ENCODE measurements around the gene CXCL5. TPM values are rescaled to one million over a fixed set of nuclear protein-coding genes. Genes with fewer than 3 reads are reported as not detected.

Gene CXCL5
- total RNA-seq, 1 donor from 2014 or later = 0.28 TPM

- Mint-ChIP-seq H3K4me3 (peak overlapping the region; percentile 91), H3K27ac (ENCODE audit: unreplicated experiment) (no peak overlapping the region), H3K9me3 (no peaks in the 10 kb centered on the region), H3K4me1 (peaks cover 16% of the 10 kb centered on the region), H3K36me3 (ENCODE audit: low read depth) (no peaks in the 10 kb centered on the region), H3K27me3 (ENCODE audit: low read depth) (peaks cover 49% of the 10 kb centered on the region)
- DNase-seq (ENCODE audit: low read depth, low spot score) = no peak
- TF ChIP-seq, protein P1, sequence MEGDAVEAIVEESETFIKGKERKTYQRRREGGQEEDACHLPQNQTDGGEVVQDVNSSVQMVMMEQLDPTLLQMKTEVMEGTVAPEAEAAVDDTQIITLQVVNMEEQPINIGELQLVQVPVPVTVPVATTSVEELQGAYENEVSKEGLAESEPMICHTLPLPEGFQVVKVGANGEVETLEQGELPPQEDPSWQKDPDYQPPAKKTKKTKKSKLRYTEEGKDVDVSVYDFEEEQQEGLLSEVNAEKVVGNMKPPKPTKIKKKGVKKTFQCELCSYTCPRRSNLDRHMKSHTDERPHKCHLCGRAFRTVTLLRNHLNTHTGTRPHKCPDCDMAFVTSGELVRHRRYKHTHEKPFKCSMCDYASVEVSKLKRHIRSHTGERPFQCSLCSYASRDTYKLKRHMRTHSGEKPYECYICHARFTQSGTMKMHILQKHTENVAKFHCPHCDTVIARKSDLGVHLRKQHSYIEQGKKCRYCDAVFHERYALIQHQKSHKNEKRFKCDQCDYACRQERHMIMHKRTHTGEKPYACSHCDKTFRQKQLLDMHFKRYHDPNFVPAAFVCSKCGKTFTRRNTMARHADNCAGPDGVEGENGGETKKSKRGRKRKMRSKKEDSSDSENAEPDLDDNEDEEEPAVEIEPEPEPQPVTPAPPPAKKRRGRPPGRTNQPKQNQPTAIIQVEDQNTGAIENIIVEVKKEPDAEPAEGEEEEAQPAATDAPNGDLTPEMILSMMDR (conservative IDR thresholded peaks at IDR 0.05) = no peak
Measured at GRCh38 chr4:74037076-74037955, 38.8 kb upstream of the CXCL5 start.

- Mint-ChIP-seq H3K27ac (ENCODE audit: unreplicated experiment) (no peak overlapping the region), H3K27me3 (ENCODE audit: low read depth) (peaks cover 23% of the 10 kb centered on the region), H3K4me3 (no peak overlapping the region), H3K9me3 (no peaks in the 10 kb centered on the region), H3K36me3 (ENCODE audit: low read depth) (no peaks in the 10 kb centered on the region), H3K4me1 (peaks cover 8% of the 10 kb centered on the region)
- TF ChIP-seq, protein P1 (conservative IDR thresholded peaks at IDR 0.05) = no peak
- DNase-seq (ENCODE audit: low read depth, low spot score) = no peak
Measured at GRCh38 chr4:74033739-74034138, 35.3 kb upstream of the CXCL5 start.

DNA sequence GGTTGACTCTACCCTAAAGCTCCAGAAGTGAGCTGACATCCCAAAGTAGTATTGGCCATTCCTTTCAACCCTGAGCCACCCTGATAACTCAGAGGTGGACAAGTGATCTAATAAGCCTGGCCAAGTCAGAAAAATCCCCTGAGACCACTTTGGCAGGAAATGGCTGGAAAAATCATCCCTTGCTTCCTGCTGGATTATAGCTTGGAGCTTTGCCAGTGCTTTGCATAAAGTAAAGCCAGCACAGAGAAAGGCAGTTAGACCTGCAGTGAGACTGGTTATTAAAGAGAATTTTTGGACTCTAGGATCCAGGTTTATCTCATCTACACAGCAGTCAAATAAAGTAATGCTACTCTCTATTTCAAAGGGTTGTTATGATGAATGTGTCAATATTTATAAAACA, 33.6 kb upstream of the CXCL5 start:
- H3K4me3 Mint-ChIP-seq = no peak overlapping the region
- H3K27ac Mint-ChIP-seq (ENCODE audit: unreplicated experiment) = no peak overlapping the region
- H3K36me3 Mint-ChIP-seq (ENCODE audit: low read depth) = no peaks in the 10 kb centered on the region
- H3K4me1 Mint-ChIP-seq = no peaks in the 10 kb centered on the region
- TF ChIP-seq, protein P1 (conservative IDR thresholded peaks at IDR 0.05) = no peak
- DNase-seq (ENCODE audit: low read depth, low spot score) = no peak
- H3K27me3 Mint-ChIP-seq (ENCODE audit: low read depth) = peaks cover 12% of the 10 kb centered on the region
- no peaks in the 10 kb centered on the region for H3K9me3 Mint-ChIP-seq

DNA sequence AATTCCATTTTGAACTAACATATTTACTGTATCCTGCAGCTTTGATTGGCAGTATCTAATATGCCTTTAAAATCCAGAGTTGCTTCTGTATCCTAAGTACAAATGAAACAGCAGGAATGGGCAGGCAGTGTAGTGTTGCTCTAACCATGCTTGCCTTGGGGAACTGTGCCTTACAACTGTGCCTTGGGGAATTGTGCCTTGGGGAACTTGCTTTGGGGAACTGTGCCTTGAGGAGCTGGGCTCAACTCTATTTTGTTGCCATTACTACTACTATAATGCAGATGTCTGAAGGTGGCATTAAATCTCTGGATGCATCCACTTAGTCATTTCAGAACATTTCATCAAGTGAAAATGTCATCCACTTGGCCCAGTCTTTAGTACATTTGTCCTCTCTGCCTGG, 33.1 kb upstream of the CXCL5 start:
- Mint-ChIP-seq H3K27me3 (ENCODE audit: low read depth) (peaks cover 11% of the 10 kb centered on the region), H3K27ac (ENCODE audit: unreplicated experiment) (no peak overlapping the region), H3K4me1 (no peaks in the 10 kb centered on the region), H3K9me3 (no peaks in the 10 kb centered on the region), H3K36me3 (ENCODE audit: low read depth) (no peaks in the 10 kb centered on the region), H3K4me3 (no peak overlapping the region)
- DNase-seq (ENCODE audit: low read depth, low spot score) = no peak
- TF ChIP-seq, protein P1 (conservative IDR thresholded peaks at IDR 0.05) = no peak

DNA sequence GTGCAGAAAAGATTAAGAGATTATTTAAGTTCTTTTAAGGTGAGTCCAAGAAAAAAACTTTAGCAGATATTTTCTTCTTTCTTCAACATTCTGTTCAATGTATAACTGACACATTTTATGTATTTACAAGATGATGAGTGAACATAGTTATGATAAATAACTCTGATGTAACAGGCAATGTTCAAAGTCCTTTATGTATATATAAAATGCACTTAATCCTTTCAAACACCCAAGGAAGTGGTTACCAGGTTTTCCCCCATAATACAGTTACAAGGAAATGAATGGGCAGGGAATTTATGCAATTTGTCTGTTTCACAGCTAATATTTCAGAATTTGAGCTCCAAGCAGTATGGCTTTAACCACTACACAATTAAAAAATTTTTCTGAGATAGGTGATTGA, 31.8 kb upstream of the CXCL5 start:
- no peaks in the 10 kb centered on the region for H3K36me3 Mint-ChIP-seq (ENCODE audit: low read depth)
- DNase-seq (ENCODE audit: low read depth, low spot score) = no peak
- H3K4me3 Mint-ChIP-seq = no peak overlapping the region
- TF ChIP-seq, protein P1 (conservative IDR thresholded peaks at IDR 0.05) = no peak
- H3K27me3 Mint-ChIP-seq (ENCODE audit: low read depth) = peaks cover 6% of the 10 kb centered on the region
- H3K4me1 Mint-ChIP-seq = no peaks in the 10 kb centered on the region
- H3K27ac Mint-ChIP-seq (ENCODE audit: unreplicated experiment) = no peak overlapping the region
- H3K9me3 Mint-ChIP-seq = peaks cover 2% of the 10 kb centered on the region

Data from neural crest cell (in vitro differentiated cells).